PC-9 (cell line): ENCODE data around the gene LY6G6F.

Experiments used
- EZH2 ChIP-seq: fragments of 200-600 bp; sonication (generic); IDR thresholded peaks from 2 replicates; pipeline ENCODE4 v1.8.0; 2017; ENCODE audit warnings: antibody characterized with exemption, low read depth
- TF ChIP-seq, protein P1 (sequence below): fragments of 200-600 bp; sonication (generic); conservative IDR thresholded peaks from 2 replicates; pipeline ENCODE4 v1.6.1; 2017; ENCODE audit warnings: mixed run types, antibody characterized with exemption, mild to moderate bottlenecking, moderate library complexity

DNA sequence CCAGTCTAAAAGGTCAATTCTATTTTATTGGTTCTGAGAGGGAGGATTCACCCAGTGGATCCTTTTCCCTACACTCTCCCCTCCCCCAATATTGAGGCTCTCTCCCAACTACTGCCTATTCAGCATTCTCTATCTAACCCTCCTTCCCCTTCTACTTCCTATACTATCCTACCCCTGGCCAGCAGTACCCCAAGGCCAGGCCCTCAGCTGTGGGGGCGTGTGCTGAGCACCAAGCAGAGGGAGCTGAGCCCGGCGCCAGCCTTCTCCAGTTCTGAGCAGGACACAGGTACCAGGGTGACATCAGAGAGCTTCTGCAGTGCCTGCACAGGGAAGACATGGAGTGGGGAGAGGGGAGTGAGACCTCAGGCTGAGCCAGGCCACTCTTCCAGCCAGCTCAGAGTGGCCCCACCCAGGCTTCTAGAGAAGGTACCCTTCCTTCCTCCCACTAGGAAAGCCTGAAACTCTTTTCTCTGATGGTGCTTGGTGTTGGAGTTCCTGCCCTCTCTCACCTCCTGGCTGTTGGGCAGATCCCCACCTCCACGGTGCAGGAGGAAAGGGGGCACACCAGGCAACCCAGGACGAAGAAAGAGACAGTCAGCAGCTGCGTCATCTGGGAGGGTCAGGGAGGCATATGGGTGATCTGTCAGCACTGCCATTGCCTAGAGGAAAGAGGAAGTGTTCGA lies 20.5 kb downstream of the LY6G6F start:
- TF ChIP-seq, protein P1, sequence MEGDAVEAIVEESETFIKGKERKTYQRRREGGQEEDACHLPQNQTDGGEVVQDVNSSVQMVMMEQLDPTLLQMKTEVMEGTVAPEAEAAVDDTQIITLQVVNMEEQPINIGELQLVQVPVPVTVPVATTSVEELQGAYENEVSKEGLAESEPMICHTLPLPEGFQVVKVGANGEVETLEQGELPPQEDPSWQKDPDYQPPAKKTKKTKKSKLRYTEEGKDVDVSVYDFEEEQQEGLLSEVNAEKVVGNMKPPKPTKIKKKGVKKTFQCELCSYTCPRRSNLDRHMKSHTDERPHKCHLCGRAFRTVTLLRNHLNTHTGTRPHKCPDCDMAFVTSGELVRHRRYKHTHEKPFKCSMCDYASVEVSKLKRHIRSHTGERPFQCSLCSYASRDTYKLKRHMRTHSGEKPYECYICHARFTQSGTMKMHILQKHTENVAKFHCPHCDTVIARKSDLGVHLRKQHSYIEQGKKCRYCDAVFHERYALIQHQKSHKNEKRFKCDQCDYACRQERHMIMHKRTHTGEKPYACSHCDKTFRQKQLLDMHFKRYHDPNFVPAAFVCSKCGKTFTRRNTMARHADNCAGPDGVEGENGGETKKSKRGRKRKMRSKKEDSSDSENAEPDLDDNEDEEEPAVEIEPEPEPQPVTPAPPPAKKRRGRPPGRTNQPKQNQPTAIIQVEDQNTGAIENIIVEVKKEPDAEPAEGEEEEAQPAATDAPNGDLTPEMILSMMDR = no peak
- no peak for TF ChIP-seq EZH2
